Heart right ventricle (tissue), 16 donors: Measurements from ENCODE around the gene TMEM229B. TPM values are rescaled to one million over a fixed set of nuclear protein-coding genes. Genes with fewer than 3 reads are reported as not detected.

Source experiments
- ATAC-seq, 8 donors: fragments of 200-7000 bp; cut with Tn5 transposase; one replicate each; pipeline ENCODE4 v1.9.1; 2020; ENCODE audit warnings: mild to moderate bottlenecking in 8 of 8, moderate library complexity in 8 of 8, moderate number of reproducible peaks in 1 of 8
- DNase-seq, 2 donors: peaks; one replicate each; pipeline ENCODE4 v3.0.0-alpha.2; 2020
- H3K27ac ChIP-seq, 10 donors: fragments of 200-600 bp; sonication (generic) in 2 of 10; one replicate each; pipeline versions ENCODE4 v1.5.0 to v1.8.0; 2020 to 2022; ENCODE audit warnings: mild to moderate bottlenecking in 3 of 10
- H3K27me3 ChIP-seq, 7 donors: fragments of 200-600 bp; one replicate each; pipeline ENCODE4 v1.8.0; 2021 to 2022; ENCODE audit warnings: mild to moderate bottlenecking in 2 of 7
- H3K36me3 ChIP-seq, 9 donors: fragments of 200-600 bp; sonication (generic) in 1 of 9; one replicate each; pipeline versions ENCODE4 v1.5.0 to v1.8.0; 2020 to 2022; ENCODE audit warnings: mild to moderate bottlenecking in 2 of 9
- H3K4me1 ChIP-seq, 9 donors: fragments of 200-600 bp; sonication (generic) in 1 of 9; one replicate each; pipeline versions ENCODE4 v1.5.0 to v1.8.0; 2020 to 2022; ENCODE audit warnings: mild to moderate bottlenecking in 4 of 9
- H3K4me3 ChIP-seq, 10 donors: fragments of 200-600 bp; sonication (generic) in 2 of 10; one replicate each; pipeline versions ENCODE4 v1.5.0 to v1.8.0; 2020 to 2022; ENCODE audit warnings: mild to moderate bottlenecking in 7 of 10, moderate library complexity in 2 of 10
- H3K9me3 ChIP-seq, 11 donors: fragments of 200-600 bp in 10 of 11; sonication (generic) in 2 of 11; one replicate each; pipeline versions ENCODE4 v1.5.0 to v1.8.0; 2013 to 2022; ENCODE audit warnings: mild to moderate bottlenecking in 2 of 11, control low read depth in 1 of 11, moderate library complexity in 1 of 11
- WGBS, 2 donors: extraction: QIAGEN DNeasy Blood & Tissue Kit; methylation state at CpG; one replicate each; pipeline ENCODE4 v1.1.7; 2013; ENCODE audit warnings: inconsistent platforms in 1 of 2; 5-methylcytosine and 5-hydroxymethylcytosine counted together
- intact Hi-C, 10 donors: fragments of 100-400 bp; cut with DNase I; formaldehyde crosslinking; loops; one replicate each; pipeline versions ENCODE4 v1.11.1 to v1.14.2; 2022
- polyA plus RNA-seq, 2 donors: library from polyadenylated mRNA; stranded (reverse); fragments of 200-250 nt; gene quantifications; one replicate each; pipeline ENCODE4 v1.2.3, GENCODE V29; 2013
- total RNA-seq, 10 donors: library from RNA; stranded (reverse); fragmentation: NEBNext Ultra II Directional in 3 of 10; extraction: Animal tissue kit (Norgen Biotek cat#: 25700) in 3 of 10; gene quantifications; one replicate each; pipeline versions ENCODE4 v1.2.1 to v1.2.4, GENCODE V29; 2021 to 2023
- TF ChIP-seq, protein P1 (sequence below), 9 donors: fragments of 200-600 bp; sonication (generic) in 2 of 9; IDR thresholded peaks; one replicate each; pipeline versions ENCODE4 v1.5.0 to v1.8.0; 2021 to 2022; ENCODE audit warnings: antibody characterized with exemption in 9 of 9, mild to moderate bottlenecking in 5 of 9, moderate library complexity in 1 of 9
- donor health status: Arrhythmogenic right ventricular cardiomyopathy.
- donor health status: ischemic (EF 13 %, LVEDD 7.1; RV severe dilation, severe dysfunction).
- donor health status: healthy with polysubstance abuse.
- donor health status: DM: no; HTN: yes; CAD: no.
- donor health status: DM: no; HTN: no; CAD: no.
- donor health status: ischemic (EF 25% LVEDD 6.9; RV normal size, moderate dysfunction).
- donor health status: ischemic (EF 25% LVEDD 5.7; RV mildly dilated, moderate dysfunction).
- donor health status: healthy.
- donor health status: DM: yes; HTN: yes; CAD: no.
- donor health status: Ischemic cardiomyopathy.
- donor health status: ischemic (EF 35%, LVEDD 5.7; RV mildly dilated, moderate dysfunction).
- donor health status: nonischemic (EF 11% LVEDD 7.7; RV severe dilation, severe dysfunction).
- donor health status: DM: yes; HTN: yes; CAD: no.
- donor health status: PGD.
- donor health status: ischemic (EF 29% LVEDD 5.4; RV normal size, mild dysfunction).
- donor health status: nonischemic (EF 23%, LVEDD 6.1; RV moderate dilation, normal function).

TMEM229B gene
- total and polyA plus RNA-seq, 12 donors = 0.51 to 5.9 (median 1.6) TPM

DNA sequence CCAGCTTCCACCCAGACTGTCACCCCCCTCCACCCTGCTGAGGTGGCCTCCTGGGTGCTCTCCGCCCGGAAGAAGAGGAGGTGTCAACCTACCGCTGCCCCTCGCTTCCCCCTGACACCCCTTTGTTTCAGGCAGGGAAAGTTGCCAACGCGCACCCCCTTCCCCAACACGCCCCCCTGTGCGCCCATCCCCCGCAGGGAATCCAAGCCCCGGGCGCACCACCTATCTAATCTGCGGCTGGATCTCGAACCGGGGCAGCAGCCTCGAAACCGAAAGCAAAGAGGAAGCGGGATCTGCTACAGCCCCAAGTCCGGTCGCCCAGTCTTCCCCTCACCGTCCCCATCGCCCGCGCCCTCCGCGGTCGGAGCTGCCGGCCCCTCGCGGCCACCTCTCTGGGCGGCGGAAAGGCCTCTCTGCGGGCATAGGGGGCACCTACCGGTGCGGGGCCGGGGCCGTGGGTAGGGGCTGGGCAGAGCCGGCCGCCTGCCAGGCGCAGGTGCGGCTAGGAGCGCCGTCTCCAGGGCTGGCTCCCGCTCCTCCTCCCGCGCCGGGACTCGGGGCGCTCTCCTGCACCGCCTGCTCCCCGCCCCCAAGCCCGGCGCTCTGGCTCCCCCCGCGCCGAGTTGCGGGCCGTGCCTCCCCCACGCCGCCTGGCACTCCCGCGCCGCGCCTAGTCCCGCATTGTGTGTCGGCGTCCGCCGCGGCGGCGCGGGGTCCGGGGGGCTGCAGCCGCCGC lies 26.3 kb upstream of the TMEM229B start:
- ATAC-seq (peak; percentile 50 to 74 (median 62)), DNase-seq (peak; percentile 16 to 33)
- intact Hi-C loops = no loop called here
- Histone ChIP-seq H3K4me3 (peak overlapping the region; percentile 80 to 98 (median 94)), H3K36me3 (no peaks in the 10 kb centered on the region), H3K27ac (peak overlapping the region in 4 of 10 donors; percentile 35 to 84 (median 55)), H3K4me1 (peaks cover 2 to 31% (median 12%) of the 10 kb centered on the region in 9 donors), H3K9me3 (no peaks in the 10 kb centered on the region), H3K27me3 (peaks cover 0 to 33% (median 9%) of the 10 kb centered on the region in 7 donors)
- TF ChIP-seq, protein P1, sequence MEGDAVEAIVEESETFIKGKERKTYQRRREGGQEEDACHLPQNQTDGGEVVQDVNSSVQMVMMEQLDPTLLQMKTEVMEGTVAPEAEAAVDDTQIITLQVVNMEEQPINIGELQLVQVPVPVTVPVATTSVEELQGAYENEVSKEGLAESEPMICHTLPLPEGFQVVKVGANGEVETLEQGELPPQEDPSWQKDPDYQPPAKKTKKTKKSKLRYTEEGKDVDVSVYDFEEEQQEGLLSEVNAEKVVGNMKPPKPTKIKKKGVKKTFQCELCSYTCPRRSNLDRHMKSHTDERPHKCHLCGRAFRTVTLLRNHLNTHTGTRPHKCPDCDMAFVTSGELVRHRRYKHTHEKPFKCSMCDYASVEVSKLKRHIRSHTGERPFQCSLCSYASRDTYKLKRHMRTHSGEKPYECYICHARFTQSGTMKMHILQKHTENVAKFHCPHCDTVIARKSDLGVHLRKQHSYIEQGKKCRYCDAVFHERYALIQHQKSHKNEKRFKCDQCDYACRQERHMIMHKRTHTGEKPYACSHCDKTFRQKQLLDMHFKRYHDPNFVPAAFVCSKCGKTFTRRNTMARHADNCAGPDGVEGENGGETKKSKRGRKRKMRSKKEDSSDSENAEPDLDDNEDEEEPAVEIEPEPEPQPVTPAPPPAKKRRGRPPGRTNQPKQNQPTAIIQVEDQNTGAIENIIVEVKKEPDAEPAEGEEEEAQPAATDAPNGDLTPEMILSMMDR (IDR thresholded peaks at IDR 0.05) = no peak
- 1% methylated on average over 49 to 75 of the region's 75 CpGs for WGBS, 2 donors

DNA sequence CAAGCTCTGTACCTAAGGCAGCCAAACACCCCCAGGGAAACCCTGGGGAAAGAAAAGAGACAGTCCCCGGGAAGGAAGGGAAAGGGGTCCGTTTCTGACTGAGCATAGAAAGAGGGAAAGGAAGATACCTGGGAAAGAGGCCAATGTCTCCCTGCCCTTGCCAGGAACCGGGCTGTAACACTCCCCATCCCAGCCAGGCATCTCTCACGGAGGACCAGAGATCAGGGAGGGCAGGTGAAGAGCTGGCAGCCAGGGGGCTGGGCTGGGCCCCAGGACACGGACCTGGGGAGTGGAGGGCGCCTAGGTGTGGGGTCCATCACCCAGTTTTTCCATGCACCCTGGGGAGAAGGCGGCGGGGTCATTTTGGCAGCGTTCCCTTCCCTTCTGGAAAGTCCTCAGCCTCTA lies 25.7 kb upstream of the TMEM229B start:
- H3K4me3 ChIP-seq = peak overlapping the region; percentile 80 to 98 (median 94)
- WGBS, 2 donors = 29 to 32% methylated on average over 9 of the region's 9 CpGs
- peak in 6 of 8 donors; percentile 16 to 44 (median 28) for ATAC-seq
- peaks cover 2 to 31% (median 12%) of the 10 kb centered on the region in 9 donors for H3K4me1 ChIP-seq
- H3K27me3 ChIP-seq = peaks cover 0 to 27% (median 6%) of the 10 kb centered on the region in 7 donors
- TF ChIP-seq, protein P1 (IDR thresholded peaks at IDR 0.05) = no peak
- no peaks in the 10 kb centered on the region for H3K9me3 ChIP-seq
- DNase-seq = peak in 1 of 2 donors; percentile 19
- no peaks in the 10 kb centered on the region for H3K36me3 ChIP-seq
- intact Hi-C loops = no loop called here
- peak overlapping the region in 3 of 10 donors; percentile 53 to 84 (median 57) for H3K27ac ChIP-seq

DNA sequence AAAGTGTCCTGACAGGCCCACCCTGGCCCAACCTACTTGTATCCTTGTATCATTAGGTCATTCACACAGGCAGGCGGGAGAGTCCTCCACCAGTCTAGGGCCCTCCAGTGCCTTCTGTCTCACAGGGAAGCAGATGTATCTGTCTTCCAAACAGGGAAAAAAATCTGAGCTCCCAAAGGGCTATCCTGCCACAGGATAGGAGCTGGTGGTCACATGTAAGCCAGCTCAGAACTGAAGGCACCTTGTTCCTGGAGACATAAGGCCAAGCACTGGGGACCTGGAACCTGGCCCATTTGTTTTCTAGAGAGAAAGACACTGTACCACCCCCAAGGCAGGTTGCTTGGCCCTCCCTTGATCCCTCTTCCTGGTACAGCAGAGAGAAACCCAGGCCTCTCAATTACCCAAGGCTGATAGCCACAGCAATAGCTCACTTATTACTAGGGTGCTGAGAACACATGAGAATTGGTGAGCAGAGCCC lies 25.1 kb upstream of the TMEM229B start:
- Histone ChIP-seq H3K9me3 (no peaks in the 10 kb centered on the region), H3K4me3 (peak overlapping the region in 2 of 10 donors; percentile 80 to 93), H3K4me1 (peaks cover 2 to 31% (median 12%) of the 10 kb centered on the region in 9 donors), H3K36me3 (no peaks in the 10 kb centered on the region), H3K27me3 (peaks cover 0 to 21% (median 6%) of the 10 kb centered on the region in 7 donors), H3K27ac (peak overlapping the region in 2 of 10 donors; percentile 53 to 84)
- intact Hi-C loops = no loop called here
- peak in 2 of 8 donors; percentile 3 to 10 for ATAC-seq
- TF ChIP-seq, protein P1 (IDR thresholded peaks at IDR 0.05) = no peak
- WGBS, 2 donors = 94 to 100% methylated on average over 1 of the region's 1 CpG
- DNase-seq = no peak

DNA sequence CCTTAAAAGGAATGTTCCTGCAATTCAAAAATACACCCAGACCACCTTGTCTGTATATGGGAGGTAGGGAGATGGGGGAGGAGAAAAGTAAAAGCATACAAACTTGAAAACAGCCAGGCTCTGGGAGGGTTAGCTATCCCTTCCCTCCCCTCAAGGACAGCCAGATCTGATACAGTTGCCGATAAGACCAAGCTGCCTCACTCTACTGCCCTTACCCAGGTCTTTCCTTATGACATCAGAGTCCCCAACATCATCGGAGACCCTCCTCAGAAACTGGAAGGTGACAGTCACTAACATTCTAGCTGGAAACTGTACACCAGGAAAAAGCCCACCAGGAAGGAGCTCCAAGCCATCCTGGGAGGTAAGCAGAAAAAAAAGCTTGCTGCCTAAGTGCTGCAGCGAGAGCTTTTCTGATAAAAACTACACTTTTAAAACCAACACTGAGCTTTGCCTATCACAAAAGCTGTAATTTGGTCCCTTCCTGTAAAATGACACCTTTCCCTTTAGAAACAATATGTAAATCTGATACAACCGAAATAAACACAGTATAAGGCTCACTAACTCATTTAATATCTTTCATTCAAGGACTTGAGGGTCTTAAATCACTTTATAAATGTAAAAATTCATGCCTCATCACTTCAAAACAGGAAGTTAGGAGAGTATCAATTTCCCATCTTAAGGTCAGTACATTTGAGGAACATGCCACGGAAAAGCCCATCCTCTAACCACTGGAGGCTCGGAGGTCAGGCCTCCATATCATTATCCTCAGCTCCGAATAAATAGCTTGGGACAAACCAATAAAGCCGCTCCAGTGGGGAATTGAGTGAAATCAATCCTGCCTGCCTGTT lies 24.2 kb upstream of the TMEM229B start:
- H3K4me1 ChIP-seq = peaks cover 2 to 31% (median 12%) of the 10 kb centered on the region in 9 donors
- no peaks in the 10 kb centered on the region for H3K36me3 ChIP-seq
- TF ChIP-seq, protein P1 (IDR thresholded peaks at IDR 0.05) = no peak
- H3K27me3 ChIP-seq = peaks cover 0 to 11% (median 0%) of the 10 kb centered on the region in 7 donors
- 78 to 79% methylated on average over 8 of the region's 8 CpGs for WGBS, 2 donors
- DNase-seq = no peak
- intact Hi-C loops = no loop called here
- H3K27ac ChIP-seq = no peak overlapping the region
- no peak for ATAC-seq
- no peaks in the 10 kb centered on the region for H3K9me3 ChIP-seq
- no peak overlapping the region for H3K4me3 ChIP-seq
